Endothelial cell of umbilical vein (primary cell): ENCODE measurements around the gene ZNF837. TPM values are rescaled to one million over a fixed set of nuclear protein-coding genes. Genes with fewer than 3 reads are reported as not detected.

ENCODE experiments used
- BruUV-seq: library from RNA; stranded (reverse); fragments of 400-500 nt; replicated peaks from 2 replicates; lab custom pipeline; 2021; lab: Mats Ljungman, UMichigan
- CTCF ChIA-PET: fragments of 300-600, 350-600 bp; sonication (Branson Sonifier 250); formaldehyde crosslinking; loops from one replicate; lab custom pipeline; 2021; ENCODE audit warnings: antibody characterized with exemption, inconsistent platforms; lab: Charles Lee
- POLR2A ChIA-PET: fragments of 300-600, 350-600 bp; sonication (Branson Sonifier 250); formaldehyde crosslinking; loops from one replicate; lab custom pipeline; 2021; ENCODE audit warnings: antibody characterized with exemption, inconsistent platforms; lab: Charles Lee
- DNase-seq: peaks from one replicate; pipeline ENCODE4 v3.0.0-alpha.2; 2011; ENCODE audit warnings: low read depth, low spot score
- FAIRE-seq: peaks from 2 replicates; lab custom pipeline; 2011; peaks lifted over from hg19 to GRCh38; lab: Jason Lieb, UNC
- H2AFZ ChIP-seq: 2 replicates; pipeline ENCODE4 v1.6.0; 2012; ENCODE audit warnings: low read depth, low read length, control low read depth, inconsistent platforms
- H3K27ac ChIP-seq: 2 replicates; pipeline ENCODE4 v1.5.1; 2011; ENCODE audit warnings: low read depth, mild to moderate bottlenecking, control low read depth, low read length, moderate library complexity; ENCODE audit not compliant: insufficient read depth
- H3K27me3 ChIP-seq, 2 experiments: 2 replicates each; pipeline versions ENCODE4 v1.6.0 to v1.6.1; 2011; ENCODE audit warnings: low read length in 2 of 2, mixed read lengths in 1 of 2; ENCODE audit not compliant: control insufficient read depth in 2 of 2, insufficient read depth in 2 of 2
- H3K36me3 ChIP-seq, 2 experiments: 2 replicates in 1 of 2; 3 replicates in 1 of 2; pipeline ENCODE4 v1.5.1; 2011; ENCODE audit warnings: low read length in 2 of 2, mild to moderate bottlenecking in 1 of 2, moderate library complexity in 1 of 2; ENCODE audit not compliant: control insufficient read depth in 2 of 2, insufficient read depth in 2 of 2; ENCODE audit errors: extremely low read depth in 1 of 2
- H3K4me1 ChIP-seq: 3 replicates; pipeline ENCODE4 v1.5.1; 2011; ENCODE audit warnings: mild to moderate bottlenecking, low read length; ENCODE audit not compliant: control insufficient read depth, insufficient read depth; ENCODE audit errors: extremely low read depth
- H3K4me2 ChIP-seq: 2 replicates; pipeline ENCODE4 v1.6.1; 2011; ENCODE audit warnings: low read length, control low read depth, mixed read lengths; ENCODE audit not compliant: insufficient read depth
- H3K4me3 ChIP-seq, 3 experiments: fragments of 200-600 bp in 1 of 3; sonication (generic), shearing (Covaris generic) in 1 of 3; replicated peaks in 1 of 3; 2 replicates each; pipeline ENCODE4 v1.5.1; 2011 to 2016; ENCODE audit warnings: control low read depth in 3 of 3, low read length in 3 of 3, mild to moderate bottlenecking in 2 of 3, inconsistent platforms in 1 of 3, low read depth in 1 of 3, moderate library complexity in 1 of 3; ENCODE audit not compliant: insufficient read depth in 1 of 3
- H3K79me2 ChIP-seq: 2 replicates; pipeline ENCODE4 v1.6.0; 2012; ENCODE audit warnings: low read length, inconsistent platforms; ENCODE audit not compliant: control insufficient read depth, insufficient read depth
- H3K9ac ChIP-seq: replicated peaks from 2 replicates; pipeline ENCODE3; 2011; ENCODE audit warnings: low read length, control low read depth; ENCODE audit not compliant: insufficient read depth; ENCODE audit errors: extremely low read depth
- H3K9me1 ChIP-seq: replicated peaks from 3 replicates; pipeline ENCODE4 v1.6.0; 2011; ENCODE audit warnings: mild to moderate bottlenecking, low read length; ENCODE audit not compliant: control insufficient read depth, insufficient read depth; ENCODE audit errors: extremely low read depth
- H3K9me3 ChIP-seq: replicated peaks from 2 replicates; pipeline ENCODE4 v1.5.1; 2012; ENCODE audit warnings: low read length, inconsistent platforms; ENCODE audit not compliant: control insufficient read depth, insufficient read depth
- H4K20me1 ChIP-seq: replicated peaks from 2 replicates; pipeline ENCODE3; 2011; ENCODE audit warnings: mild to moderate bottlenecking, low read length; ENCODE audit not compliant: control insufficient read depth, insufficient read depth; ENCODE audit errors: extremely low read depth
- CTCF ChIP-seq, 2 donors: IDR thresholded peaks; 1 replicate in 1 of 2; 2 replicates in 1 of 2; pipeline ENCODE4 v1.5.1; 2011; ENCODE audit warnings: low read length in 2 of 2, mild to moderate bottlenecking in 2 of 2, moderate library complexity in 2 of 2, control low read depth in 1 of 2, inconsistent platforms in 1 of 2, low read depth in 1 of 2; ENCODE audit not compliant: insufficient read depth in 1 of 2; ENCODE audit errors: extremely low read depth in 1 of 2
- EZH2 ChIP-seq: IDR thresholded peaks from 2 replicates; pipeline ENCODE4 v1.6.1; 2012; ENCODE audit warnings: borderline replicate concordance, low read depth, mild to moderate bottlenecking, moderate library complexity, low read length, inconsistent platforms; ENCODE audit not compliant: severe bottlenecking
- FOS ChIP-seq: IDR thresholded peaks from 2 replicates; pipeline ENCODE4 v1.6.1; 2011; ENCODE audit warnings: mild to moderate bottlenecking, low read length, moderate library complexity, borderline replicate concordance; ENCODE audit not compliant: insufficient read depth
- GATA2 ChIP-seq: IDR thresholded peaks from 2 replicates; pipeline ENCODE4 v1.7.0; 2011; ENCODE audit warnings: low read depth, mild to moderate bottlenecking, moderate library complexity, mixed read lengths, low read length; ENCODE audit not compliant: insufficient read length, insufficient read depth
- JUN ChIP-seq: IDR thresholded peaks from 2 replicates; pipeline ENCODE4 v1.6.1; 2011; ENCODE audit warnings: borderline replicate concordance, low read depth; ENCODE audit not compliant: insufficient read length, insufficient read depth
- MAX ChIP-seq: IDR thresholded peaks from 2 replicates; pipeline ENCODE4 v1.6.1; 2011; ENCODE audit not compliant: insufficient read depth, insufficient read length
- MYC ChIP-seq: IDR thresholded peaks from one replicate; pipeline ENCODE4 v1.6.1; 2011; ENCODE audit warnings: mild to moderate bottlenecking, low read depth, low read length
- POLR2A ChIP-seq: IDR thresholded peaks from 2 replicates; pipeline ENCODE4 v1.6.1; 2012; ENCODE audit warnings: low read depth, mild to moderate bottlenecking, control low read depth, low read length
- POLR2AphosphoS5 ChIP-seq: IDR thresholded peaks from 2 replicates; pipeline ENCODE4 v1.6.1; 2012; ENCODE audit warnings: low read depth, mild to moderate bottlenecking, control low read depth, low read length, moderate library complexity; ENCODE audit not compliant: insufficient read depth
- dilution Hi-C: fragments of 300-500 bp; cut with MboI; formaldehyde crosslinking; loops from one replicate; pipeline ENCODE4 v1.15.0; 2019; ENCODE audit warnings: low sequenced_read_pairs; ENCODE audit not compliant: extremely low pct_ligation_motif_present
- intact Hi-C: fragments of 100-400 bp; cut with micrococcal nuclease; formaldehyde crosslinking; loops from one replicate; pipeline ENCODE4 v1.10.0; 2022
- polyA plus RNA-seq, 4 experiments: library from polyadenylated mRNA; depleted of rRNA in 3 of 4; stranded (reverse) in 3 of 4; unstranded in 1 of 4; fragments of >200 nt; gene quantifications; 2 replicates each; pipeline versions ENCODE4 v1.2.1 to v1.2.3, GENCODE V29; 2011 to 2012; ENCODE audit warnings: missing spikeins in 1 of 4
- total RNA-seq: library from RNA; stranded (reverse); gene quantifications from 2 replicates; pipeline ENCODE4 v1.2.3, GENCODE V29; 2021

The ZNF837 gene
- total and polyA plus RNA-seq, 2 donors (not counting 3 experiments of a cell fraction or from before 2014, with no cell fraction given), result 1.4 to 1.6 TPM

- no peak for TF ChIP-seq JUN
- Histone ChIP-seq H3K9me3 (no peaks in the 10 kb centered on the region), H3K4me3 (no peak overlapping the region), H3K9me1 (no peaks in the 10 kb centered on the region), H3K4me2 (no peak overlapping the region), H4K20me1 (no peaks in the 10 kb centered on the region), H3K27ac (no peak overlapping the region), H3K27me3 (no peaks in the 10 kb centered on the region), H3K36me3 (peaks cover 6 to 21% of the 10 kb centered on the region in 2 experiments), H3K9ac (no peak overlapping the region), H3K79me2 (peaks cover 13% of the 10 kb centered on the region), H3K4me1 (no peaks in the 10 kb centered on the region), H2AFZ (no peak overlapping the region)
- CTCF ChIA-PET, result no interaction called here
- BruUV-seq, result no TSS peak
- POLR2A ChIA-PET, result no interaction called here
- intact Hi-C loops (loop anchor here (1.0 kb wide), 1 partner anchor 8 kb away; the partner anchor contains the start of gene RPS5), dilution Hi-C loops (no loop called here)
- DNase-seq (no peak), FAIRE-seq (no peak)
These were observed 14.0 kb upstream of the ZNF837 start for GRCh38 chr19:58394821-58395219.

- POLR2A ChIA-PET, result no interaction called here
- Histone ChIP-seq H3K27ac (no peak overlapping the region), H3K36me3 (peaks cover 8 to 21% of the 10 kb centered on the region in 2 experiments), H3K79me2 (peaks cover 21% of the 10 kb centered on the region), H3K9me3 (no peaks in the 10 kb centered on the region), H4K20me1 (no peaks in the 10 kb centered on the region), H2AFZ (no peak overlapping the region), H3K9ac (no peak overlapping the region), H3K27me3 (no peaks in the 10 kb centered on the region), H3K4me3 (no peak overlapping the region), H3K9me1 (no peaks in the 10 kb centered on the region), H3K4me1 (peaks cover 6% of the 10 kb centered on the region), H3K4me2 (no peak overlapping the region)
- CTCF ChIA-PET, result no interaction called here
- DNase-seq (no peak), FAIRE-seq (no peak)
- no peak for TF ChIP-seq MAX
- TF ChIP-seq CTCF (IDR thresholded peaks at IDR 0.05; ENCODE audit: extremely low read depth in 1 of 2, insufficient read depth in 1 of 2, low read depth in 1 of 2, low read length in 2 of 2), result no peak
- no peak for TF ChIP-seq GATA2
- TF ChIP-seq MYC, result no peak
- no peak for TF ChIP-seq EZH2
- no peak for TF ChIP-seq POLR2AphosphoS5
- TF ChIP-seq POLR2A, result no peak
- TF ChIP-seq JUN, result no peak
- no peak for TF ChIP-seq FOS
- dilution Hi-C loops (no loop called here), intact Hi-C loops (no loop called here)
- no TSS peak for BruUV-seq
These were observed 12.8 kb upstream of the ZNF837 start for GRCh38 chr19:58393725-58394033.
